GM08714 (cell line): ENCODE measurements around the gene NOL9.

Experiments used
- H3K4me3 ChIP-seq: fragments of 200-500 bp; sonication (Bioruptor generic); 2 replicates; pipeline ENCODE4 v1.5.1; 2014; ENCODE audit warnings: mild to moderate bottlenecking, low read length, inconsistent platforms
- ZNF274 ChIP-seq: IDR thresholded peaks from 2 replicates; pipeline ENCODE4 v1.6.1; 2012; ENCODE audit warnings: mild to moderate bottlenecking, low read depth, low read length

The NOL9 gene

GRCh38 chr1:6584126-6585080 is 30.1 kb upstream of the NOL9 start:
- H3K4me3 ChIP-seq = no peak overlapping the region
- no peak for TF ChIP-seq ZNF274

- no peak overlapping the region; the same call in 1 of the 2 replicates for H3K4me3 ChIP-seq
- no peak for TF ChIP-seq ZNF274
Measured at GRCh38 chr1:6582370-6582769, 28.1 kb upstream of the NOL9 start.

GRCh38 chr1:6581561-6582305 is 27.4 kb upstream of the NOL9 start:
- TF ChIP-seq ZNF274 = no peak
- peak overlapping the region; percentile 1; the same call in 1 of the 2 replicates for H3K4me3 ChIP-seq

- peak overlapping the region; percentile 78 for H3K4me3 ChIP-seq
- no peak for TF ChIP-seq ZNF274
Measured at GRCh38 chr1:6580593-6581409, 26.5 kb upstream of the NOL9 start.

- no peak for TF ChIP-seq ZNF274
- H3K4me3 ChIP-seq = peak overlapping the region; percentile 78
Measured at GRCh38 chr1:6580119-6580592, 25.8 kb upstream of the NOL9 start.

GRCh38 chr1:6579374-6580118 is 25.2 kb upstream of the NOL9 start, which contains the start of gene ZBTB48:
Gene ZBTB48 (plus strand): TSS chr1:6579994. CDS start chr1:6580610, 616 bp downstream.
- H3K4me3 ChIP-seq = peak within 1 kb of the TSS; percentile 78
- TF ChIP-seq ZNF274 = no peak

GRCh38 chr1:6578624-6579373 is 24.5 kb upstream of the NOL9 start:
- TF ChIP-seq ZNF274 = no peak
- no peak overlapping the region for H3K4me3 ChIP-seq

- no peak overlapping the region for H3K4me3 ChIP-seq
- no peak for TF ChIP-seq ZNF274
Measured at GRCh38 chr1:6577831-6578525, 23.7 kb upstream of the NOL9 start.

- no peak overlapping the region for H3K4me3 ChIP-seq
- no peak for TF ChIP-seq ZNF274
Measured at GRCh38 chr1:6574818-6575217, 20.5 kb upstream of the NOL9 start.

GRCh38 chr1:6574025-6574620 is 19.8 kb upstream of the NOL9 start:
- no peak overlapping the region for H3K4me3 ChIP-seq
- no peak for TF ChIP-seq ZNF274

- TF ChIP-seq ZNF274 = no peak
- no peak overlapping the region for H3K4me3 ChIP-seq
Measured at GRCh38 chr1:6572653-6573383, 18.5 kb upstream of the NOL9 start.
